GM21423 (cell line): ENCODE data around the gene ITGB7.

Experiments used
- ATAC-seq: cut with Tn5 transposase; IDR thresholded peaks from one replicate; pipeline ENCODE4 v1.9.1; 2021; ENCODE audit warnings: mild to moderate bottlenecking, moderate library complexity; ENCODE audit not compliant: unreplicated experiment

The ITGB7 gene

GRCh38 chr12:53230108-53230845 lies 23.2 kb upstream of the ITGB7 start:
- no peak for ATAC-seq

DNA sequence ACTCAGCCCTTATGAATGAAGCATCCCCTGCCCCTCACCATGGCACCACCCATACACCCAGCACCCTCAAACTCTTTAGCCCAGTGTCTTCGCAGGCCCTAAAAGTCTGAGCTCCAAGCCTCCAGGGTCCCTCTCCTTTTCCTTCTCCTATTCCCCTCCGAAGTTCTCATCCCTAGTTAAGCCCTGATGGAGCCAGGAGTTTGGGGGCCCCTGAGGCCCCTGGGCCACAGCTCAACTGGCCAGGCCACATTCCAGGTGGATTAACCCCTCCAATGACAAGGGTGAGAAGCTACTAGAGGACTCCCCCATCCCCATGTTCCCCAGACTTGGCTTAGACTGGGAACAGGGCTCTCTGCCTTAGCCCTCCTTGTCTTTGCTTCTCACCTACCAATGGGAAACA lies 22.4 kb upstream of the ITGB7 start:
- ATAC-seq, result no peak

DNA sequence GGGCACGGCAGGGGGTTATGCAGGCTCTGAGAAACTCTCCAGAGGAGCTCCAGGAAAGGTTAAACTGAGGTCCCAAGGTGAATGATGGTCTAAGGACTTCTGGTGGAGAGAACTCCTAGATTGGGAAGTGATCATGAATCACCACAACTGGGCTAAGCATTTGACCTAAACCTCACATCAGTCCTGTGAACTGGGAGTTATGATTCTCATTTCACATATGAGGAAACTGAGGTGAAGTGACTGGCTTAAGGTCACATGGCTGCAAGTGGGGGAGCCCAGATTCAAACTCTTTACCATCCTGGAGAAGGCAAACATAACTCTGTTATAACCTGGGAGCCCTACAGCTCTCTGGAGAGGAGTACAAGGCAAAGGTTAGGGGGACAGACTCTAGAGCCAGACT lies 20.8 kb upstream of the ITGB7 start:
- ATAC-seq, result no peak

GRCh38 chr12:53227341-53227740 lies 20.3 kb upstream of the ITGB7 start:
- no peak for ATAC-seq

DNA sequence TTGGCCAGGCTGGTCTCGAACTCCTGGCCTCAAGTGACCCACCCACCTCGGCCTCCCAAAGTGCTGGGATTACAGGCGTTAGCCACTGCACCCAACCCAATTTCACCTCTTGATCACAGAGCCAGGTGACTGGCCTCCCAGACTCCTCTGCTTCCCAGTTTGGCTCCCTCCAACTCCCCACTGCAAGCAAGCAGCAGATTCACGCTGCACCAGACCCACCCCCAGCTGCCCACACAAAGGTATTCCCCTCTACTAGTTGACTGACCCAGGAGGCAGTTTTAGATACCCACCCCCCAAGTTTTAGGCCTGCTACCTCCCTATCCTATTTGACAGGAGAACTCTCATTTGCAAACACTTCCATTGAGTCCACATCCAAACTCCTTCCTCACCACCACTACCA lies 19.8 kb upstream of the ITGB7 start:
- ATAC-seq, result no peak

- no peak for ATAC-seq
Measured at GRCh38 chr12:53225635-53226424, 18.8 kb upstream of the ITGB7 start.

DNA sequence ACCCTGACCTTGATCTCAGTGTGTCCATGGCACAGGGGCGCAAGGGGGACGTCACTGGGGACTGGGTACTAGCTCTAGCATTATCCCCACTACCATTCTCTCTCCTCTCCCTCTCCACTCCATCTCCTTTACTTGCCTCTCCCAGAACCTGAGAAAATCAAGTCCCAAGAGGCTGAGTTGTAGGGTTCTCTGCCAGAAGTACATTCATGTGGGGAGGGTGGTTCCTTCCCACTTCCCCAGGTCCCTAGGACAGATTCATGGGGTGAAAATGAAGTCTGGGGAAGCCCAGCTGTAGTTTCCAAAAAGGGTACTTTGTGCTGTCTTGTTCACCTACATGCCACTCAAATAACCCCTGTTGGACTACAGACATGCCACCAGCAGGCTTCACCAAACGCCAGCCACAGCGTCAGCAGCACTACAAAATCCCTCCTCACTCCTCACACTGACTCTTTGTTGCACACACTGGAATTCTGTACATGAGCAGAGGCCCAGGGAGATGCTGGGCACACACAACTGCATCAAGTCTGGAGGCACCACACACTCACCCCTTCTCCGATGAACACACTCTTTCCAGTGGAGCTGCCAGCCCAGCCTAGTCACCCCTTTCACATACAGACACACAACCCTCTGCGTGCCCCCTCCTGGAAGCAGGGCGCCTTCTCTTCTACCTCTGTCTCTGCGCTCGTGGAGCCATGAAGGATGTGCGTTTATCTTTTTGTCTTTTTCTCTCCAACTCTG lies 18.0 kb upstream of the ITGB7 start:
- ATAC-seq, result no peak

DNA sequence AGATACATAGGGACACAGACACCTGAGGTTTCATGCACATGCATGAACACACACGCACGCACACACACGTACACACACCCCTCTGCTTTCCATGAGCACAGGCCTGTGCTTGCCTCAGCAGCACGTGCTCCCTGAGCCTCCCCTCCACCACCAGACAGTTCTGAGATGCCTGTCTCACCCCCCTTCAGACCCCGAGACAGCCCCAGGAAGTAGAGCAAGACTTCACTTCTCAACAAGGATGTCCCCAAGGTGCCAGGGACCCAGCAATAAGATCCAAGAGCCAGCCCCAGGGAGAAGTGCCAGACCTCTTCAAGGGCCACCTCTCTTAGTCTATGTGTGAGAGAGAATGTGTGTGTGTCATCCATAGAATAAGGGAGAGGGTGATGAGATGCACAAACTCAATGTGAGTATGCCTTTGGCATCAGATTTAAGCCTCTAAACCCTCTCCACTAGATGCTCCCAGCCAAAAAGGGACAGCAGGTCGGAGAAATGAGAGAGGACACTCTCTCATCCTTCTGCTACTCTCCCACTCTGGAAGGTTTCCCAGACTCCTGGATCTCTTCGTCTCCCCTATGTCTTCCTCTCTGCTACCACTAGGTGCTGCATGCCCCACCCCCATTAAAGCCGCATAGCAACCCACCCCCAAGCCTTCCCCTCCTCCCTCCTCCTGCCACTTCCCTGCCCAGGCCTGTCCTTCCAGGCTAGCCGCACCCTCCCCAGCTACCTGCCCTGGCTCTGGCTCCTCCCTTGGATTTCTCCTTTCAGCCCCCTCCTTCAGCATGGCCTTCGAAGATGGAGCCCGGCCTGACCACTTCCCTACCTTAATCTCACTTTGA lies 17.2 kb upstream of the ITGB7 start:
- no peak for ATAC-seq

GRCh38 chr12:53223389-53224060 lies 16.5 kb upstream of the ITGB7 start:
- ATAC-seq, result no peak

- ATAC-seq, result no peak
Measured at GRCh38 chr12:53222806-53223261, 15.8 kb upstream of the ITGB7 start.

- ATAC-seq, result no peak
Measured at GRCh38 chr12:53222170-53222721, 15.2 kb upstream of the ITGB7 start.

- ATAC-seq, result peak; percentile 21
Measured at GRCh38 chr12:53221203-53222080, 14.4 kb upstream of the ITGB7 start.

DNA sequence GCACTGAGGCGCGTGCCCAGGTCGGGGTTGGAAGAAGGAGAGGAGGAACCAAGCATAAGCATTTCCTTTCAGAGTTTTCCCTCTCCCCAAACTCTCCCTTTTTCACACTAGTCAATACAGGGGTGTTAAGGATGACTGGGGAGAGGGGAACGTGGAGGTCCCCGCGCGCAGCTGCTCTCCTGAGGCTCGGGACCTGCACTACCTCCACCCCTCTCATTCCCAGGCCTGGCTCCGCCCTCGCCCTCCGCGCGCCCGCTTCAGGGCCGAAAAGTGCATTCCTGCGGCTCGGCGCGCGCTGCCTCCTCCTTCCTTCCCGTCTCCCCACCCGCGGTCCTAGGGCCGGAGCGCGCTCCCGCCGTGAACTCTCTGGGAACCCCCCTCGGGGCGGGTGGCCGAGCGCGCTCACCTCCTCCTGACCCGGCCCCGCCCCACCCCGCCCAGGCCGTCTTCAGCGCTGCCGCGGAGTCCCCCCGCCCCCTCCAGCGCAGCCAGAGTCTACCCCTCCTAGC lies 13.7 kb upstream of the ITGB7 start:
- ATAC-seq, result peak; percentile 58

DNA sequence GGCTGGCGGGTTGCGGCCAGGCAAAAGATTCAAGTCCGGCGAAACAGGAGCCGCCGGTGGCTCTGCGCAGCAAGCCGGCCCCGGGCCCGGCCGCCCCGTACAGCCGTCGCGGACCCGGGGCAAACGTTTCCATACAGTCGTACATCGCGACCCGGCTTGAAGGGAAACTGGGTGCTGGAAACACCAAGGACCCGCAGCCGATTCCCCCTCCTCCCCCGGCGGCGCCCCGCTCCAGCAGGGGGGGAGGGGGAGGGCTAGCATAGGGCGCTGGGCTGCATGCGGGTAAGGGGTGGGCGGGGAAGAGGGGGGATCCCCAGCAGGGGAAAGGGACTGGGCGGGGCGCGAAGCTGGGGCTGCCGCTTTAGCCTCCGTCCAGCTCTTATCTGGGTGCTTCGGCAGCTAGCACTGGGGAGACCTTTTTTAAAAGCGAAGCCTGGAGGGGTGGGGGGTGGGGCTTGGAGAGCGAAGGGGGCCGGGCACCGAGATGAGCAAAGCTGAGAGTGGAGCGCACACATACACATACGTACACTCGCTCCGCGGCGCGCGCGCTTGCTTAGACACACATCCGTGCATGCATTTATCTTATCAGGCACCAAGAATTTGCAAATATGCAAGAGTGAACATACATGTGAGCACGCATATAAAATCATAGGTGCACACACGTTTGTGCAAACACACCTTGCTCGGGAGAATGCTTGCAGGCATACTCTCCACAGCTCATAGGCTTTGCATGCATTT lies 13.1 kb upstream of the ITGB7 start:
- peak; percentile 15 for ATAC-seq

DNA sequence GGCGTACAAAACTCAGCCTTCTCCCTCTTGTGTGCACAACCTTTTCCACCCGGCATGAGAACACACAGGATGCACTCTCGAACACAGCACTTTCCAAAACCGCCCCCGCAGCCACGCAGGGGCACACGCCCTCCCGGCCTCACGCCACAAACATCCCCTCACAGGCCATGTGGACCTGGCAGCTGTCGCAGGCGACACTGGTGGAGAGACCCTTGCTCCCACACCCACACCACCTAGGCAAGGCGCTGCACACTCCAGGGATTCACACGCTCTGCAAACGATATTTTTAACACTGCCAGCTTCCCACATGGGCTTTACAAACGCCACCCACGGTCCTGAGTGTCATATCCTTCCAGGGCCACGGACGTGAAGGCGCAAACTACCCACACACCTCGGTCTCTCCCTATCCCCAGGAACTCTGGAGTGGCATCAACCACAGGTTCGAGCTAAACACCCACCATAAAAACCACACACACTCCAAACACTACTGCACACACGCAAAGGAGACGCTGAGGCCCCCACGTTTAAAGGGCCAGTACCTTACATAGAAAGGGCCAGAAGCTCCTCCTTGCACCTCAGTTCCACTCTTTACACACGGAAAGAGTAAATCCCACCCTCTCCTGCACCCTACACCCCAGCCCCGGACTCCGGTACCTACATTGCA lies 12.4 kb upstream of the ITGB7 start:
- no peak for ATAC-seq

- no peak for ATAC-seq
Measured at GRCh38 chr12:53218551-53219291, 11.7 kb upstream of the ITGB7 start.

DNA sequence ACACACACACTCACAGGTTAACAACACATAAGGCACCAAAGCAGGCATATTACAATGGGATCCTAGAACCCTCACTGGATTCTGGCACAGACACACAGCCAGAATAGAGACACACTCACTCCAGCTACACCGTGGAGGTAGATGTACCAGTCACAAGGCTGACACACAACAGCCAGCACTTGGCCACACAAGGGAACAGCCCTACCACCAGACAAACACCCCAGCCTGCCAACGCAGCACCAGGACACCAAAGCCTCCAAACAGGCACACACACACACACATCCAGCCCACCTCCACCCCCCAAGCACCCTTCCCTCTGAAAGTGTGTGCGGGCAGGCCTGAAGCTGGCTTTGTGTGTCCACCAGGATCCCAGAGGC lies 10.9 kb upstream of the ITGB7 start:
- ATAC-seq, result no peak
